HepG2 (cell line): ENCODE measurements around the gene IFI30. TPM values are rescaled to one million over a fixed set of nuclear protein-coding genes. Genes with fewer than 3 reads are reported as not detected.

Source experiments
- ATAC-seq: fragments of 200-7000 bp; cut with Tn5 transposase; 3 replicates; pipeline ENCODE4 v1.9.1; 2020; ENCODE audit warnings: mild to moderate bottlenecking, moderate library complexity
- BruUV-seq: library from RNA; stranded (reverse); fragments of 400-500 nt; replicated peaks from 2 replicates; lab custom pipeline; 2021; lab: Mats Ljungman, UMichigan
- CTCF ChIA-PET: fragments of 300-600 bp; formaldehyde crosslinking; extraction: SDS; loops from one replicate; lab custom pipeline; 2021; ENCODE audit warnings: low total read pairs, inconsistent platforms, low intra/inter-chr PET ratio; lab: Yijun Ruan, JAX
- POLR2A ChIA-PET: fragments of 350-600 bp; sonication (Branson Sonifier 250); formaldehyde crosslinking; loops from one replicate; lab custom pipeline; 2020; ENCODE audit warnings: antibody characterized with exemption, inconsistent platforms; lab: Yijun Ruan, JAX
- DNase-seq: peaks from one replicate; pipeline ENCODE4 v3.0.0-alpha.2; 2015; ENCODE audit warnings: low spot score
- FAIRE-seq: peaks from 3 replicates; lab custom pipeline; 2011; peaks lifted over from hg19 to GRCh38; lab: Jason Lieb, UNC
- H2AFZ ChIP-seq: one replicate; pipeline ENCODE4 v1.6.1; 2011; ENCODE audit warnings: low read length, inconsistent platforms
- H3K27ac ChIP-seq: fragments of 300-600 bp; 3 replicates; pipeline ENCODE4 v1.8.0; 2011; ENCODE audit warnings: mixed run types, mild to moderate bottlenecking, mixed read lengths, low read length, inconsistent platforms; ENCODE audit not compliant: insufficient read depth; ENCODE audit errors: extremely low read length
- H3K27me3 ChIP-seq, 2 experiments: fragments of 200-600 bp in 1 of 2; 2 replicates in 1 of 2; 3 replicates in 1 of 2; pipeline versions ENCODE4 v1.6.0 to v1.8.0; 2011; ENCODE audit warnings: low read length in 2 of 2, mild to moderate bottlenecking in 2 of 2, moderate library complexity in 2 of 2, inconsistent platforms in 1 of 2; ENCODE audit not compliant: insufficient read depth in 2 of 2, control insufficient read depth in 1 of 2
- H3K36me3 ChIP-seq, 2 experiments: fragments of 200-600 bp in 1 of 2; replicated peaks in 1 of 2; 2 replicates in 1 of 2; 3 replicates in 1 of 2; pipeline versions ENCODE4 v1.5.1 to v1.8.0; 2011; ENCODE audit warnings: low read length in 2 of 2, inconsistent platforms in 1 of 2; ENCODE audit not compliant: insufficient read depth in 2 of 2, control insufficient read depth in 1 of 2
- H3K4me1 ChIP-seq: 2 replicates; pipeline ENCODE4 v1.5.1; 2012; ENCODE audit warnings: low read length, inconsistent platforms; ENCODE audit not compliant: insufficient read depth
- H3K4me2 ChIP-seq: 2 replicates; pipeline ENCODE4 v1.6.0; 2011; ENCODE audit warnings: low read depth, low read length, inconsistent platforms
- H3K4me3 ChIP-seq, 3 experiments: fragments of 200-600 bp in 1 of 3; sonication (generic), shearing (Covaris generic) in 1 of 3; replicated peaks in 1 of 3; 2 replicates each; pipeline ENCODE4 v1.5.1; 2011 to 2016; ENCODE audit warnings: low read length in 3 of 3, inconsistent platforms in 2 of 3, low read depth in 2 of 3, mild to moderate bottlenecking in 2 of 3, control low read depth in 1 of 3, mixed read lengths in 1 of 3; ENCODE audit not compliant: insufficient read depth in 1 of 3
- H3K79me2 ChIP-seq: one replicate; pipeline ENCODE4 v1.6.1; 2011; ENCODE audit warnings: low read length, inconsistent platforms; ENCODE audit not compliant: insufficient read depth
- H3K9ac ChIP-seq: 2 replicates; pipeline ENCODE4 v1.6.0; 2011; ENCODE audit warnings: mild to moderate bottlenecking, low read depth, low read length, inconsistent platforms; ENCODE audit not compliant: insufficient read depth
- H3K9me3 ChIP-seq: 2 replicates; pipeline ENCODE4 v1.5.1; 2012; ENCODE audit warnings: mild to moderate bottlenecking, low read length
- H4K20me1 ChIP-seq: 2 replicates; pipeline ENCODE4 v1.6.0; 2011; ENCODE audit warnings: inconsistent platforms, mild to moderate bottlenecking, low read length, moderate library complexity; ENCODE audit not compliant: insufficient read depth
- KLF11 ChIP-seq: IDR thresholded peaks from 2 replicates; pipeline ENCODE4 v1.6.1; 2016; ENCODE audit warnings: missing compliant biosample characterization
- RNF2 ChIP-seq: fragments of 450-650 bp; conservative IDR thresholded peaks from 2 replicates; pipeline ENCODE4 v1.6.1; 2016; ENCODE audit warnings: low read depth
- ZBTB20 ChIP-seq: sonication (generic); formaldehyde crosslinking; IDR thresholded peaks from 2 replicates; pipeline ENCODE4 v1.8.1; 2023; ENCODE audit warnings: missing genetic modification reagents, low read depth, mild to moderate bottlenecking, borderline replicate concordance
- ZNF746 ChIP-seq: sonication (generic); formaldehyde crosslinking; IDR thresholded peaks from 2 replicates; pipeline ENCODE4 v1.8.0; 2022; ENCODE audit warnings: mild to moderate bottlenecking, missing genetic modification reagents
- WGBS: methylation state at CpG from one replicate; pipeline ENCODE4 v1.1.6; 2017; ENCODE audit warnings: low lambda C conversion rate; 5-methylcytosine and 5-hydroxymethylcytosine counted together
- in situ Hi-C: cut with HindIII; loops from 2 replicates; pipeline ENCODE4 v1.10.0; 2017; ENCODE audit warnings: low pct_unique_long_range_greater_than_20kb; ENCODE audit not compliant: extremely low pct_ligation_motif_present
- intact Hi-C: fragments of 100-400 bp; cut with micrococcal nuclease; formaldehyde crosslinking; loops from one replicate; pipeline ENCODE4 v1.10.0; 2022; ENCODE audit not compliant: unreplicated experiment
- polyA plus RNA-seq, 8 experiments: library from polyadenylated mRNA; depleted of rRNA in 3 of 8; stranded (reverse) in 7 of 8; unstranded in 1 of 8; fragments of >200 nt; fragmentation: Illumina TruSeq in 4 of 8; extraction: Trizol in 4 of 8; gene quantifications; 2 replicates each; pipeline versions ENCODE4 v1.2.1 to v1.2.3, GENCODE V29; 2011 to 2016; ENCODE audit warnings: low read depth in 4 of 8, missing spikeins in 1 of 8, mixed read lengths in 1 of 8; ENCODE audit not compliant: insufficient read depth in 1 of 8
- total RNA-seq, 5 experiments: library from RNA; depleted of rRNA; stranded (reverse); fragments of >200 nt; fragmentation: Illumina TruSeq; extraction: Trizol; gene quantifications; 2 replicates each; pipeline ENCODE4 v1.2.3, GENCODE V29; 2016; ENCODE audit warnings: low read depth in 1 of 5
- TF ChIP-seq, protein P1 (sequence below): sonication (generic); formaldehyde crosslinking; IDR thresholded peaks from 2 replicates; pipeline ENCODE4 v1.4.0; 2020; ENCODE audit warnings: missing genetic modification reagents, mild to moderate bottlenecking, borderline replicate concordance
- TF ChIP-seq, protein P2 (sequence below): sonication (generic); formaldehyde crosslinking; IDR thresholded peaks from 2 replicates; pipeline ENCODE4 v1.4.0; 2020; ENCODE audit warnings: mild to moderate bottlenecking, missing genetic modification reagents

Gene IFI30
- total and polyA plus RNA-seq, 2 of the 13 experiments (the other 11 are each of a cell fraction or from before 2014, with no cell fraction given), result 25.0 to 79.4 TPM

DNA sequence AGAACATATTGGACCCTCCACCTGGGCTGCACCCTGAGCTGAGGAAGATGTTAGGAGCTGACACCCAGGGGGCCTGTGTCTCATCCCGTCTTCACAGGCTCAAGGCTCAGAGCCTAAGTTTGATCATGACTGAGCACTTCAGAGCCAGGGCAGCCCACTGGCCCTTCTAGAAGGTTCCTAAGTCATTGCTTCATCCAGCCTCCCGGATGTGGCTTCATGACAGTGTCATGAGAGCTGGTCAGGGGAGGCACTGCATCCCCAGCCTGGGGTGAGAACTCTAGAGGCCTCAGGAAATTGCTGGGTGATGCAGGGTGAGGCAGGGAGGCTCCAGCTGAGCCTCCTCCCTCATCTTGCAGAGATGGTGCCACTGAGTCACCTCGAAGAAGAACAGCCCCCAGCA, 45.6 kb upstream of the IFI30 start:
- POLR2A ChIA-PET, result no interaction called here
- Histone ChIP-seq H3K9ac (no peak overlapping the region), H3K27me3 (no peaks in the 10 kb centered on the region)
- TF ChIP-seq, protein P1, sequence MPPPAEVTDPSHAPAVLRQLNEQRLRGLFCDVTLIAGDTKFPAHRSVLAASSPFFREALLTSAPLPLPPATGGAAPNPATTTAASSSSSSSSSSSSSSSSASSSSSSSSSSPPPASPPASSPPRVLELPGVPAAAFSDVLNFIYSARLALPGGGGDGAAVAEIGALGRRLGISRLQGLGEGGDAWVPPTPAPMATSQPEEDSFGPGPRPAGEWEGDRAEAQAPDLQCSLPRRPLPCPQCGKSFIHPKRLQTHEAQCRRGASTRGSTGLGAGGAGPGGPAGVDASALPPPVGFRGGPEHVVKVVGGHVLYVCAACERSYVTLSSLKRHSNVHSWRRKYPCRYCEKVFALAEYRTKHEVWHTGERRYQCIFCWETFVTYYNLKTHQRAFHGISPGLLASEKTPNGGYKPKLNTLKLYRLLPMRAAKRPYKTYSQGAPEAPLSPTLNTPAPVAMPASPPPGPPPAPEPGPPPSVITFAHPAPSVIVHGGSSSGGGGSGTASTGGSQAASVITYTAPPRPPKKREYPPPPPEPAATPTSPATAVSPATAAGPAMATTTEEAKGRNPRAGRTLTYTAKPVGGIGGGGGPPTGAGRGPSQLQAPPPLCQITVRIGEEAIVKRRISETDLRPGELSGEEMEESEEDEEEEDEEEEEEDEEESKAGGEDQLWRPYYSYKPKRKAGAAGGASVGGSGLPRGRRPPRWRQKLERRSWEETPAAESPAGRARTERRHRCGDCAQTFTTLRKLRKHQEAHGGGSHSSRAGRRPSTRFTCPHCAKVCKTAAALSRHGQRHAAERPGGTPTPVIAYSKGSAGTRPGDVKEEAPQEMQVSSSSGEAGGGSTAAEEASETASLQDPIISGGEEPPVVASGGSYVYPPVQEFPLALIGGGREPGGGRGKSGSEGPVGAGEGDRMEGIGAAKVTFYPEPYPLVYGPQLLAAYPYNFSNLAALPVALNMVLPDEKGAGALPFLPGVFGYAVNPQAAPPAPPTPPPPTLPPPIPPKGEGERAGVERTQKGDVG (CRISPR knock-in tag), result no peak
- TF ChIP-seq ZNF746 (no peak), RNF2 (no peak), KLF11 (CRISPR knock-in tag) (no peak), ZBTB20 (CRISPR knock-in tag) (no peak)
- TF ChIP-seq, protein P2, sequence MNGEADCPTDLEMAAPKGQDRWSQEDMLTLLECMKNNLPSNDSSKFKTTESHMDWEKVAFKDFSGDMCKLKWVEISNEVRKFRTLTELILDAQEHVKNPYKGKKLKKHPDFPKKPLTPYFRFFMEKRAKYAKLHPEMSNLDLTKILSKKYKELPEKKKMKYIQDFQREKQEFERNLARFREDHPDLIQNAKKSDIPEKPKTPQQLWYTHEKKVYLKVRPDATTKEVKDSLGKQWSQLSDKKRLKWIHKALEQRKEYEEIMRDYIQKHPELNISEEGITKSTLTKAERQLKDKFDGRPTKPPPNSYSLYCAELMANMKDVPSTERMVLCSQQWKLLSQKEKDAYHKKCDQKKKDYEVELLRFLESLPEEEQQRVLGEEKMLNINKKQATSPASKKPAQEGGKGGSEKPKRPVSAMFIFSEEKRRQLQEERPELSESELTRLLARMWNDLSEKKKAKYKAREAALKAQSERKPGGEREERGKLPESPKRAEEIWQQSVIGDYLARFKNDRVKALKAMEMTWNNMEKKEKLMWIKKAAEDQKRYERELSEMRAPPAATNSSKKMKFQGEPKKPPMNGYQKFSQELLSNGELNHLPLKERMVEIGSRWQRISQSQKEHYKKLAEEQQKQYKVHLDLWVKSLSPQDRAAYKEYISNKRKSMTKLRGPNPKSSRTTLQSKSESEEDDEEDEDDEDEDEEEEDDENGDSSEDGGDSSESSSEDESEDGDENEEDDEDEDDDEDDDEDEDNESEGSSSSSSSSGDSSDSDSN (CRISPR knock-in tag), result no peak
- TF ChIP-seq, all 625 proteins: peak for 0
- no peak overlapping the region for H3K27ac ChIP-seq
- H2AFZ ChIP-seq, result no peak overlapping the region
- no TSS peak for BruUV-seq
- H3K4me3 ChIP-seq, result no peak overlapping the region
- FAIRE-seq (no peak), ATAC-seq (no peak), DNase-seq (no peak)
- peaks cover 15 to 55% of the 10 kb centered on the region in 2 experiments; a peak in 4 of 5 replicates for H3K36me3 ChIP-seq
- no peaks in the 10 kb centered on the region for H3K4me1 ChIP-seq
- CTCF ChIA-PET, result no interaction called here
- in situ Hi-C loops, result no loop called here
- H4K20me1 ChIP-seq, result no peaks in the 10 kb centered on the region
- intact Hi-C loops, result no loop called here
- H3K79me2 ChIP-seq, result no peaks in the 10 kb centered on the region
- no CpG with 5 or more reads among the region's 3 CpGs for WGBS
- H3K4me2 ChIP-seq, result no peak overlapping the region
- H3K9me3 ChIP-seq, result no peaks in the 10 kb centered on the region
